Sigmoid colon (tissue), 4 donors: Measurements from ENCODE around the gene BOLA2B.

Source experiments
- CTCF ChIP-seq, 4 experiments: fragments of 450-650 bp in 3 of 4; fragments of 200-600 bp in 1 of 4; IDR thresholded peaks; one replicate each; pipeline ENCODE4 v1.5.1; 2016 to 2019; ENCODE audit warnings: antibody characterized with exemption in 4 of 4, mild to moderate bottlenecking in 3 of 4, moderate library complexity in 2 of 4
- POLR2A ChIP-seq, 2 donors: fragments of 450-650 bp; IDR thresholded peaks; one replicate each; pipeline ENCODE4 v1.6.1; 2016; ENCODE audit warnings: antibody characterized with exemption in 2 of 2, mild to moderate bottlenecking in 2 of 2, moderate library complexity in 2 of 2
- POLR2AphosphoS5 ChIP-seq, 4 donors: sonication (generic); formaldehyde crosslinking; IDR thresholded peaks; one replicate each; pipeline ENCODE4 v1.6.1; 2017; ENCODE audit warnings: antibody characterized with exemption in 4 of 4

DNA sequence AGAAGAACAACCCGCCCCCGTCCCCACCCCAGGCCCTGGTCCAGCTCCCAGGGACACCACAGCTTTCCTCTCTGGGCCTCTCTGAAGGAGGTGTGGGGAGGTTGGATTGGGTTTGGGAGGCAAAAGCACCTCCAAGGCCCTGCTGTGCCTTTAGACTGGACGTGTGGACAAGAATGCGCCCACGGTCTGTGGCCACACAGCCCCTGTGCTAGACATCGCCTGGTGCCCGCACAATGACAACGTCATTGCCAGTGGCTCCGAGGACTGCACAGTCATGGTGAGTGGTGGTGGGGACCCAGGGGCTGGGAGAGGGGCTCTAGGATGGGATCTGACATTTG, 7.1 kb downstream of the BOLA2B start:
- TF ChIP-seq CTCF (IDR thresholded peaks at IDR 0.05) (no peak), POLR2AphosphoS5 (IDR thresholded peaks at IDR 0.05) (no peak), POLR2A (IDR thresholded peaks at IDR 0.05) (no peak)
